MM.1S (cell line): ENCODE data around the gene SPATS2.

Source experiments
- DNase-seq: peaks from one replicate; pipeline ENCODE4 v3.0.0-alpha.2; 2015
- H2AFZ ChIP-seq: fragments of 300-600 bp; sonication (generic); 2 replicates; pipeline ENCODE4 v1.6.0; 2016; ENCODE audit warnings: antibody characterized with exemption, low read length
- H3F3A ChIP-seq: fragments of 300-600 bp; sonication (generic); 2 replicates; pipeline ENCODE4 v1.6.1; 2016; ENCODE audit warnings: mild to moderate bottlenecking, antibody characterized with exemption, low read length, moderate library complexity, mixed read lengths; ENCODE audit not compliant: insufficient read depth
- H3K27ac ChIP-seq: fragments of 300-600 bp; sonication (generic); 2 replicates; pipeline ENCODE4 v1.5.1; 2016; ENCODE audit warnings: mild to moderate bottlenecking, low read length
- H3K27me3 ChIP-seq: fragments of 300-600 bp; sonication (generic); replicated peaks from 2 replicates; pipeline ENCODE4 v1.6.0; 2016; ENCODE audit warnings: low read length; ENCODE audit not compliant: insufficient read depth
- H3K36me3 ChIP-seq: fragments of 300-600 bp; sonication (generic); replicated peaks from 2 replicates; pipeline ENCODE4 v1.6.1; 2016; ENCODE audit warnings: mild to moderate bottlenecking, low read length, mixed read lengths; ENCODE audit not compliant: insufficient read depth
- H3K4me1 ChIP-seq: fragments of 300-600 bp; sonication (generic); 2 replicates; pipeline ENCODE4 v1.6.1; 2016; ENCODE audit warnings: low read length, mixed read lengths
- H3K4me2 ChIP-seq: fragments of 300-600 bp; sonication (generic); 2 replicates; pipeline ENCODE4 v1.6.0; 2016; ENCODE audit warnings: low read depth, low read length
- H3K4me3 ChIP-seq: fragments of 300-600 bp; sonication (generic); 2 replicates; pipeline ENCODE4 v1.5.1; 2016; ENCODE audit warnings: low read length, mixed read lengths
- H3K79me2 ChIP-seq: fragments of 300-600 bp; sonication (generic); 2 replicates; pipeline ENCODE4 v1.6.1; 2016; ENCODE audit warnings: mixed run types, low read length, mixed read lengths
- H3K9ac ChIP-seq: fragments of 300-600 bp; sonication (generic); 2 replicates; pipeline ENCODE4 v1.6.1; 2016; ENCODE audit warnings: low read length, mixed read lengths
- H3K9me2 ChIP-seq: fragments of 300-600 bp; sonication (generic); replicated peaks from 2 replicates; pipeline ENCODE4 v1.6.1; 2016; ENCODE audit warnings: mild to moderate bottlenecking, low read length, mixed read lengths; ENCODE audit not compliant: insufficient read depth
- H3K9me3 ChIP-seq: fragments of 300-600 bp; sonication (generic); replicated peaks from 2 replicates; pipeline ENCODE4 v1.6.1; 2016; ENCODE audit warnings: mild to moderate bottlenecking, low read length, mixed read lengths; ENCODE audit not compliant: insufficient read depth
- H4K20me1 ChIP-seq: fragments of 300-600 bp; sonication (generic); 2 replicates; pipeline ENCODE4 v1.6.1; 2016; ENCODE audit warnings: mild to moderate bottlenecking, low read length, moderate library complexity, mixed read lengths; ENCODE audit not compliant: insufficient read depth
- CTCF ChIP-seq: fragments of 300-600 bp; sonication (generic); IDR thresholded peaks from 2 replicates; pipeline ENCODE4 v1.5.1; 2016; ENCODE audit warnings: antibody characterized with exemption, low read length, mixed read lengths
- EZH2 ChIP-seq: fragments of 300-600 bp; sonication (generic); optimal IDR thresholded peaks from 2 replicates; pipeline ENCODE3; 2017; ENCODE audit warnings: low read depth, mild to moderate bottlenecking, antibody characterized with exemption, low read length, mixed read lengths
- EZH2phosphoT487 ChIP-seq: fragments of 300-600 bp; sonication (generic); IDR thresholded peaks from 2 replicates; pipeline ENCODE4 v1.6.1; 2018; ENCODE audit warnings: antibody characterized with exemption, low read length

SPATS2 gene

GRCh38 chr12:49512546-49512945, 145.3 kb downstream of the SPATS2 start:
- H3K27ac ChIP-seq = no peak overlapping the region
- no peaks in the 10 kb centered on the region; the same call in 1 of the 2 replicates for H4K20me1 ChIP-seq
- no peaks in the 10 kb centered on the region for H3F3A ChIP-seq
- no peak overlapping the region for H3K4me3 ChIP-seq
- no peaks in the 10 kb centered on the region for H3K9me2 ChIP-seq
- TF ChIP-seq EZH2phosphoT487 = no peak
- TF ChIP-seq EZH2 = no peak
- TF ChIP-seq CTCF = no peak
- DNase-seq = no peak
- H2AFZ ChIP-seq = no peak overlapping the region
- H3K4me1 ChIP-seq = no peaks in the 10 kb centered on the region
- H3K9me3 ChIP-seq = no peaks in the 10 kb centered on the region
- H3K36me3 ChIP-seq = 0 out of 2 replicates have a peak, but pooled peaks cover 6% of the 10 kb centered on the region
- H3K27me3 ChIP-seq = no peaks in the 10 kb centered on the region
- no peak overlapping the region for H3K4me2 ChIP-seq
- H3K9ac ChIP-seq = no peak overlapping the region
- H3K79me2 ChIP-seq = no peaks in the 10 kb centered on the region

- H3K4me3 ChIP-seq = no peak overlapping the region
- H2AFZ ChIP-seq = no peak overlapping the region
- no peaks in the 10 kb centered on the region for H3K79me2 ChIP-seq
- H3K27me3 ChIP-seq = no peaks in the 10 kb centered on the region
- H3K9me3 ChIP-seq = no peaks in the 10 kb centered on the region
- TF ChIP-seq EZH2 (no peak), EZH2phosphoT487 (no peak), CTCF (no peak)
- no peaks in the 10 kb centered on the region for H3F3A ChIP-seq
- H3K4me2 ChIP-seq = no peak overlapping the region
- no peaks in the 10 kb centered on the region; the same call in 1 of the 2 replicates for H4K20me1 ChIP-seq
- no peak overlapping the region for H3K9ac ChIP-seq
- no peak for DNase-seq
- no peaks in the 10 kb centered on the region for H3K9me2 ChIP-seq
- 0 out of 2 replicates have a peak, but pooled peaks cover 6% of the 10 kb centered on the region for H3K36me3 ChIP-seq
- no peaks in the 10 kb centered on the region for H3K4me1 ChIP-seq
- no peak overlapping the region for H3K27ac ChIP-seq
Measured at GRCh38 chr12:49515266-49515665, 148.0 kb downstream of the SPATS2 start.

- no peaks in the 10 kb centered on the region for H3K79me2 ChIP-seq
- H3K9ac ChIP-seq = no peak overlapping the region
- 0 out of 2 replicates have a peak, but pooled peaks cover 6% of the 10 kb centered on the region for H3K36me3 ChIP-seq
- no peak overlapping the region for H3K4me2 ChIP-seq
- H3K9me3 ChIP-seq = no peaks in the 10 kb centered on the region
- no peak overlapping the region for H3K27ac ChIP-seq
- H3K27me3 ChIP-seq = no peaks in the 10 kb centered on the region
- H2AFZ ChIP-seq = no peak overlapping the region
- no peak for TF ChIP-seq EZH2phosphoT487
- TF ChIP-seq CTCF = no peak
- no peak for TF ChIP-seq EZH2
- no peaks in the 10 kb centered on the region for H3F3A ChIP-seq
- DNase-seq = no peak
- H3K4me3 ChIP-seq = no peak overlapping the region
- no peaks in the 10 kb centered on the region for H3K4me1 ChIP-seq
- H4K20me1 ChIP-seq = no peaks in the 10 kb centered on the region; the same call in 1 of the 2 replicates
- no peaks in the 10 kb centered on the region for H3K9me2 ChIP-seq
Measured at GRCh38 chr12:49518914-49519573, 151.8 kb downstream of the SPATS2 start.
